Panc1 (cell line): ENCODE results near the gene ASTN2. TPM values are rescaled to one million over a fixed set of nuclear protein-coding genes. Genes with fewer than 3 reads are reported as not detected.

Experiments used
- ATAC-seq: fragments of 200-7000 bp; cut with Tn5 transposase; 2 replicates; pipeline ENCODE4 v1.9.1; 2020; ENCODE audit warnings: mild to moderate bottlenecking, moderate library complexity
- BruUV-seq: library from RNA; stranded (reverse); fragments of 400-500 nt; replicated peaks from 2 replicates; lab custom pipeline; 2021; lab: Mats Ljungman, UMichigan
- CTCF ChIA-PET: fragments of 300-600 bp; sonication (Branson Sonifier 250); formaldehyde crosslinking; loops from one replicate; lab custom pipeline; 2022; ENCODE audit warnings: antibody characterized with exemption; lab: Charles Lee
- POLR2A ChIA-PET: fragments of 300-600 bp; sonication (Branson Sonifier 250); formaldehyde crosslinking; loops from one replicate; lab custom pipeline; 2022; ENCODE audit warnings: antibody characterized with exemption; lab: Charles Lee
- DNase-seq: peaks from one replicate; pipeline ENCODE4 v3.0.0-alpha.2; 2010; ENCODE audit warnings: low read depth, low spot score
- H3K27ac ChIP-seq: 2 replicates; pipeline ENCODE4 v1.5.1; 2011; ENCODE audit warnings: mild to moderate bottlenecking, low read length, inconsistent platforms
- H3K27me3 ChIP-seq: fragments of 200-500 bp; sonication (Bioruptor generic); 2 replicates; pipeline ENCODE4 v1.6.0; 2014; ENCODE audit warnings: low read length, inconsistent platforms; ENCODE audit not compliant: control insufficient read depth, insufficient read depth
- H3K36me3 ChIP-seq: fragments of 200-500 bp; sonication (Bioruptor generic); 2 replicates; pipeline ENCODE4 v1.5.1; 2014; ENCODE audit warnings: inconsistent platforms, mild to moderate bottlenecking, low read length, moderate library complexity; ENCODE audit not compliant: control insufficient read depth, insufficient read depth
- H3K4me1 ChIP-seq: 2 replicates; pipeline ENCODE4 v1.5.1; 2011; ENCODE audit warnings: inconsistent platforms, mild to moderate bottlenecking, low read length, moderate library complexity; ENCODE audit not compliant: control insufficient read depth, insufficient read depth
- H3K4me3 ChIP-seq, 2 experiments: 2 replicates each; pipeline ENCODE4 v1.5.1; 2011 to 2012; ENCODE audit warnings: low read depth in 2 of 2, low read length in 2 of 2, mild to moderate bottlenecking in 2 of 2, inconsistent platforms in 1 of 2, moderate library complexity in 1 of 2
- H3K9me3 ChIP-seq: fragments of 200-500 bp; sonication (Bioruptor generic); 2 replicates; pipeline ENCODE4 v1.5.1; 2014; ENCODE audit warnings: low read depth, mild to moderate bottlenecking, inconsistent platforms, low read length, moderate library complexity; ENCODE audit not compliant: control insufficient read depth, insufficient read depth
- CTCF ChIP-seq: fragments of 450-650 bp; IDR thresholded peaks from 2 replicates; pipeline ENCODE4 v1.5.1; 2017; ENCODE audit warnings: mild to moderate bottlenecking
- POLR2AphosphoS5 ChIP-seq: IDR thresholded peaks from 2 replicates; pipeline ENCODE4 v1.6.1; 2012; ENCODE audit warnings: mild to moderate bottlenecking, low read depth, low read length, moderate library complexity
- REST ChIP-seq, 2 experiments: IDR thresholded peaks; 2 replicates each; pipeline ENCODE4 v1.6.1; 2011 to 2012; ENCODE audit warnings: low read depth in 2 of 2, control low read depth in 1 of 2, low read length in 1 of 2, mild to moderate bottlenecking in 1 of 2, moderate library complexity in 1 of 2; ENCODE audit not compliant: insufficient read depth in 1 of 2
- SIN3A ChIP-seq: IDR thresholded peaks from 2 replicates; pipeline ENCODE4 v1.6.1; 2012; ENCODE audit warnings: low read depth, mild to moderate bottlenecking, low read length, moderate library complexity, borderline replicate concordance; ENCODE audit not compliant: insufficient read depth
- TCF7L2 ChIP-seq: IDR thresholded peaks from 2 replicates; pipeline ENCODE4 v1.6.1; 2011; ENCODE audit warnings: mild to moderate bottlenecking, low read depth, low read length, inconsistent platforms
- in situ Hi-C: cut with HindIII; loops from 2 replicates; pipeline ENCODE4 v1.10.0; 2016; ENCODE audit warnings: low sequenced_read_pairs, low pct_unique_long_range_greater_than_20kb
- intact Hi-C: fragments of 100-400 bp; cut with micrococcal nuclease; formaldehyde crosslinking; loops from one replicate; pipeline ENCODE4 v1.10.0; 2022; ENCODE audit not compliant: unreplicated experiment
- total RNA-seq: library from RNA; stranded (reverse); gene quantifications from one replicate; pipeline ENCODE4 v1.2.1, GENCODE V29; 2021; ENCODE audit not compliant: unreplicated experiment

Gene ASTN2
- total RNA-seq, 1 experiment from 2014 or later, result 3.9 TPM

DNA sequence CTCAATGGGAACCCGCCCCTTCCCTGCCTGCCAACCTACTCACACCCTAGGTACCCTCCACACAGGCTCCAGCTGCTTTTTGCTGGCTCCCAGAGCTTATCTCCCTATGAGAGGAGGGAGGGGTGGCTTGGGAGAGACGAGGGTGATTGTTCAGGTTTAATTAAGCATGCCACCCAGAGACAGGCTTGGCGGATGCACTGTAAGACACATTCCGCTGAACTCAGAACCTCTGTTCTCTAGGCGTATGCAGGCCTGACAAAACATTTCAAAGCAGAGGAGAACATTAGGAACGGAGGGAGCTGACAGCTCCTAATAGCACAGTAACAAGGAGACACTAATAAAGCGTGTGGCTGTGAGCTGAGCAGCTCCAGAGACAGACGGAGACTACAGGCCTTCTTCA is 647.6 kb downstream of the ASTN2 start:
- Histone ChIP-seq H3K27me3 (no peaks in the 10 kb centered on the region), H3K4me1 (no peaks in the 10 kb centered on the region), H3K4me3 (no peak overlapping the region), H3K9me3 (no peaks in the 10 kb centered on the region), H3K27ac (no peak overlapping the region), H3K36me3 (no peaks in the 10 kb centered on the region)
- CTCF ChIA-PET, result no interaction called here
- no peak for ATAC-seq
- POLR2A ChIA-PET, result no interaction called here
- in situ Hi-C loops, result no loop called here
- no peak for DNase-seq
- TF ChIP-seq TCF7L2 (no peak), REST (IDR thresholded peaks at IDR 0.05; ENCODE audit: insufficient read depth in 1 of 2, low read depth in 2 of 2, low read length in 1 of 2) (no peak), SIN3A (no peak), CTCF (no peak), POLR2AphosphoS5 (no peak)
- intact Hi-C loops, result no loop called here
- BruUV-seq, result no TSS peak

- POLR2A ChIA-PET, result no interaction called here
- in situ Hi-C loops (no loop called here), intact Hi-C loops (no loop called here)
- no peak overlapping the region for H3K4me3 ChIP-seq
- no peak for DNase-seq
- TF ChIP-seq TCF7L2 (no peak), SIN3A (no peak), CTCF (no peak), POLR2AphosphoS5 (no peak), REST (IDR thresholded peaks at IDR 0.05; ENCODE audit: insufficient read depth in 1 of 2, low read depth in 2 of 2, low read length in 1 of 2) (no peak)
- H3K4me1 ChIP-seq, result no peaks in the 10 kb centered on the region
- CTCF ChIA-PET, result interaction anchor here (0.7 kb wide), 1 partner anchor 179 kb away, joined by 4 read pairs; no protein-coding TSS in a partner anchor
- no peaks in the 10 kb centered on the region for H3K27me3 ChIP-seq
- no peaks in the 10 kb centered on the region for H3K36me3 ChIP-seq
- no TSS peak for BruUV-seq
- no peak overlapping the region for H3K27ac ChIP-seq
- no peaks in the 10 kb centered on the region for H3K9me3 ChIP-seq
- ATAC-seq, result no peak
Measured at GRCh38 chr9:116765011-116765410, 649.8 kb downstream of the ASTN2 start.
